Stimulated activated CD4-positive, alpha-beta T cell treated with anti-CD3 and anti-CD28 coated beads, TNF-alpha, amount 100 ng/mL, for 24 hours (primary cell): ENCODE measurements around the gene USP3.
"Not testable (repeated sequence)": the region's sequence is repeated elsewhere in the genome, so short reads cannot be mapped to it uniquely, and the experiment has no call there.

Experiments used
- DNase-seq, 3 experiments: peaks; one replicate each; pipeline ENCODE4 v3.0.0-alpha.2; 2020; ENCODE audit warnings: low read depth in 3 of 3

Gene USP3

DNA sequence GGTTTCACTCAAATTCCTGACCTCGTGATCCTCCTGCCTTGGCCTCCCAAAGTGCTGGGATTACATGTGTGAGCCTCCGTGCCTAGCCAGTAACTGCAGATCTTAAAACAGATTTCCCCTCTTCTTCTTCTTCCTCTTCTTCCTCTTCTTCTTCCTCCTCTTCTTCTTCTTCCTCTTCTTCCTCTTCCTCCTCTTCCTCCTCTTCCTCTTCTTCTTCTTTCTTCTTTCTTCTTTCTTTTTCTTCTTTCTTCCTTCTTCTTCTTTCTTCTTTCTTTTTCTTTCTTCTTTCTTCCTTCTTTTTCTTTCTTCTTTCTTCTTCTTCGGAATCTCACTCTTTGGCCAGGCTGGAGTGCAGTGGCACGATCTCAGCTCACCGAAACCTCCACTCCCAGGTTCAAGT is 7.8 kb downstream of the USP3 start:
- DNase-seq, result no peak

GRCh38 chr15:63513271-63513670 is 8.9 kb downstream of the USP3 start:
- no peak for DNase-seq

DNA sequence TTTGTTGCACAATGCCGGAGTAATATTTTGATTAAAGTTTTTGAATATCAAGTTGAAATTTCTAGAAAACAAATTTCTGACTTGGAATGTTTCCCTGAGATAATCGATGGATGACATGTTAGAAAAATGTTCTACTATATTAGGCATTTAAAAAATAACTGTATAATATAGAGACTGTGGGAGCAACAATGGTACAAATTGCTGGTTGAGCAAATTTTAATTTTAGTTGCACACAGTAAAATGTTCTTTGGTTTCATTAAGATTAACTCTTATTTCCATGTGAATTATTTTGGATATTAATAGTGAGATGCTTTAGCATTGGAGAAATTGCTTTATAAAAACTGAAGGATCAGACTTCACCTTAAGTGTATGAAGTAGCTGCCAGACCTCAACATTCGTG is 9.3 kb downstream of the USP3 start:
- no peak for DNase-seq

DNA sequence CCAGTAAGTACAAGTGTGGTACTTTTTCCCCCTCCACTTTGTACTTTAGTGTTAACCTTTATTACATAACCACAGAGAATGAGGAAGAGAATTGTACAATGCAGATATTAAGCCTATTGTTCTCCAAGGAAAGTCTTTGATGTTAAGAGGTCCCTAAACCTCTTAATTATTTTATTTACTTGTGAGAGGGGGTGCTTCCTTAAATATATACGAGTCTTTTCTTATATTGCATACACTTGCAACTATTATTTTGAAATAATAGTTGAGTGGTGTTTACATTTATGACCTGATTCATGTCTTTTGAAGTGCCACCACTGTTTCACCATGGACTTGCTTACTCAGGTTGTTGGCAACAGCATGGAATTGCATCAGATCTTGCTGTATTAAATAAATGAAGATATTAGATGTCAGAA is 10.1 kb downstream of the USP3 start:
- no peak for DNase-seq

- DNase-seq, result no peak
Measured at GRCh38 chr15:63517202-63517601, 12.8 kb downstream of the USP3 start.

DNA sequence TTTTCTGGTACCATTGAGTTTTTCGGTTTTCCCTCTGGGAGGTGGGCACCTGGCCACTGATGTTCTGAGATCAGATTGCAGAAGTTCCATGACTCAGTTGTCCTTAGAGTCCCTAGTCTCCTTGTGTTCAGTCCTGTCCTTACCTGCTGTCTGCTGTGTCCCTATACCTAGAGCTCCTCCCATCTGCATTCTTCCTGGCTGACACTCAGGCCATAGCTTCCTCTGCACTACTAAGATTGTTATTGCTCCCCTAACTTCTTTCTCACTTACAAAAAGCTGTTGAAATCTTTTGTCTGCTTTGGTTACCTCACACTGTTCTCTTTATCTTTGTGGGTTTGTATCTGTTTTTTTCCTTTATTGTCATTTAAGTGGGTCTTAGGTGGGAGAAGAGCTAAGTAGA is 13.2 kb downstream of the USP3 start:
- no peak for DNase-seq

GRCh38 chr15:63519041-63519440 is 14.6 kb downstream of the USP3 start:
- no peak for DNase-seq

DNA sequence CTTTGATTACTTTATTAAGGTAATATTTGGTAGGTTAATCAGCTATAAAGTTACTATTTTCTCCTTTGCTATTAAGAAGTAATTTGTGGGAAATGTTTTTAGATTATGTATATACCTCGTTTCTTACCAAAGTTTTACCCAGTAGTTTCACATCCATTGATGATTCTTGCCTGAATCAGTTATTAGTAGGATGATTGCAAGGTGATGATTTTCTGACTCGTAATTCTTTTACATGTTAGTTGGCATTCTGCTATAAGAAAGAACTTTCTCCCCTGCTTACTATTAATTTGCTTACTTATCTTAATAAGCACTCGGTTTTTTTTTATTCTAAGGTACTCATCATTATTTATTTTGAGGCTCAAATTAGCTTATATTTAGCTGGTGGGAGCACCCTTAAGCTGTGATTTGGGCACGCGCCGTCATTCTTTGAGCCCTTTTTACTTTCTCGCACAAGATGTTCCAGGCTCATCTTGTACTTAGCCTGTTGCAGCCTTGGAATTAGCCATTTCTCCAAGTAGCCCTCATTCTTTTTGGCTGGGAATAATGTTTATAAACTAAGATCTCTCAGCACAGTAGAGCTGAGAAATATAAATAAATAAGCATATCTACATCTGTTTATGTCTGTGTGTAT is 15.3 kb downstream of the USP3 start:
- DNase-seq, result no peak

- DNase-seq, result not testable (repeated sequence)
Measured at GRCh38 chr15:63520462-63520861, 16.1 kb downstream of the USP3 start.

DNA sequence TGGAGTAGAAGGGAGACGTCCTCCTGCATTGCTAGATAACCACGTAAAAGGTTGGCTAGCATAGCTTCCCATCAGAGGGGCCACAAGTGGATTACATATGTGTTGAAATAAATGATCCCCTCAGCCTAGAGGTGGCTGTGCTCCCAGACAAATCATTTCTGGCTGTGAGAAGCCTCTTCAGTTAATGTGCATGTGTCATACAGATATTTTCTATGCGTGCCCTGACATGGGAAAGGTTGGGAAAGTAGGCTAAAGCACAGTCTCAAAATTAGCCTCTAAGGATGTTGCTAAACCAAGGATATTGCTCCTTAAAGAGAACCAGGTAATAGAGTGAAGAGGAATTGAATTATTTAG is 17.8 kb downstream of the USP3 start:
- no peak for DNase-seq

GRCh38 chr15:63523306-63523990 is 19.1 kb downstream of the USP3 start:
- DNase-seq, result no peak

DNA sequence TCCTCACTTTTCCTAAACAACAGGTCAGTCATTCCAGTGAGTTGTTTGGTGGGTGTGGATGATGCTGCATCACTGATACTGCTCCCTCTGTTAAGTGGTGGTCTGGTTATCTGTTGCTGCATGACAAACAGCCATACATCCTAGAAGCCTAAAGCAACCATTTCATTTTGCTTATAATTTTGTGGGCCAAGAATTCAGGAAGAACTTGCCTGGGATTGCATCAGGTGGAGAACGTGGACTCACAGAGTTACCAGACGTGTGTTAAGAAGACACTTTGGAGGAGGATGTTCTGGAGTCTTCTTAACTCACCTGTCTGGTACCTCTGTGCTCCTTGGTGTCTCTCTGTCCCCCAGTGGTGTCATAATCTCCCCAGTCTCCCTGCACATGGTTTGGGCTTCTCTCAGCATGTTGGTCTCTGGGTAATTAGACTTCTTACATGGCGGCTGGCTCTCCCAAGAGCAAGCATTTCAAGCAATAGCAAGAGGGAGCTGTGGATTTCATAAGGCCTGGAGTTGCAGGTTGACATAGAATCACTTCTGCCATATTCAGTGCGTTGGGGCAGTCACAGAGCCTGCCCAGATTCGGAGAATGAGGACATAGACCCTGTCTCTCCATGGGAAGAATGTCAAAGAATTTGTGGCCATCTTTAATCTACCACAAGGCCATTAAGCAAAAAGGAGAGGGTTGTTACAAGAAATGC is 20.1 kb downstream of the USP3 start:
- DNase-seq, result no peak

DNA sequence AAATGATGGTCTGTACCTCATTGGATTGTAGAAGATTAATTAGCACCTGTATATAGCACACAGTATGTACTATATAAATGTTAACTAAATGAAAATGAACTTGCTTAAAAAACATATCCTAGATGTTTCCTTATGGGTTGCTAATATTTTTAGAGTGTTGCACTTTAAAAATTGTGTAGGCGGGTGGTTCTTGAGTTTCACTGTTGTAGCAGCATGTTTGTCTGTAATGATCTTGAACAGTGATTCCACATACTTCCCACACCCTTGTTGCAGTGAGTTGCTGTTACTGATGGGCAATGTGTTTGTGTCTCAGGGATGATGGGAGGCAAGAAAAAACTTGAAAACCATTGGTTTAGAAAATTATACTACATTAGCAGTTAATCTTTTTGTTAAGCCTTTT is 22.0 kb downstream of the USP3 start:
- DNase-seq, result no peak

DNA sequence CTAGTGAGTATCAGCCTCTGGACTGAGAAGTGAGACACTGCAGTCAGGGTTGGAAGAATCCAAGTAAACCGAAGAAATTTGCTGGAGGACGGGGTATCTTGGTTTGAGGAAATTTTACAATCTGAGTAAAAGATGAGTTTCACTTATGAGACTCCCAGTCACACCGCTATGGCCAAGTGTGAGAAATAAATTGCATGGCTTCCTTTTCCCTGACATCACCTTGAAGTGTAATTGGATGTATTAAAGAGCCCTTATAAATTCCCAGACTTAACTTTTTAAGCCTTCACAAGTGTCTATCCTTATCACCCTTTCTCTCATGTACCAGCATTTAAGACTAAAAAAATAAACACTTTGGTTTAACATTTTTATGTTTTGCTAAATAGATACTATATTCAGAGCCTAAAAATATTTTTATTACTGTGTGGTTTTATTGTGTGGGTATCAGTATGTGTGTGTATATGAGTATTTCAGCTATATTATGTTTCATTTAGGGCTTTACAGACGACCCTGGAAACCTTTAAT is 23.8 kb downstream of the USP3 start:
- DNase-seq, result no peak

DNA sequence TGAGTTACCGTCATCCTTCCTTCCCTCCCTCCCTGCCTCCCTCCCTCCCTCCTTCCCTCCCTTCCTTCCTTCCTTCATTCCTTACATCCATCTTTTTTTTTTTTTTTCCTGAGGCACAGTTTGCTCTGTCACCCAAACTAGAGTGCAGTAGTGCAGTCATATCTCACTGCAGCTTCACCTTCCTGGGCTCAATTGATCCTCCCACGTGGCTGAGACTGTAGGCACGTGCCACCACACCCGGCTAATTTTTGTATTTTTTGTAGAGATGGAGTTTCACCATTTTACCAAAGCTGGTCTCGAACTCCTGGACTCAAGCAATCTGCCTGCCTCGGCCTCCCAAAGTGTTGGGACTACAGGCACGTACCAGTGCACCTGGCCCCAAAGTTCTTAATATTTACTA is 25.8 kb downstream of the USP3 start:
- DNase-seq, result no peak

DNA sequence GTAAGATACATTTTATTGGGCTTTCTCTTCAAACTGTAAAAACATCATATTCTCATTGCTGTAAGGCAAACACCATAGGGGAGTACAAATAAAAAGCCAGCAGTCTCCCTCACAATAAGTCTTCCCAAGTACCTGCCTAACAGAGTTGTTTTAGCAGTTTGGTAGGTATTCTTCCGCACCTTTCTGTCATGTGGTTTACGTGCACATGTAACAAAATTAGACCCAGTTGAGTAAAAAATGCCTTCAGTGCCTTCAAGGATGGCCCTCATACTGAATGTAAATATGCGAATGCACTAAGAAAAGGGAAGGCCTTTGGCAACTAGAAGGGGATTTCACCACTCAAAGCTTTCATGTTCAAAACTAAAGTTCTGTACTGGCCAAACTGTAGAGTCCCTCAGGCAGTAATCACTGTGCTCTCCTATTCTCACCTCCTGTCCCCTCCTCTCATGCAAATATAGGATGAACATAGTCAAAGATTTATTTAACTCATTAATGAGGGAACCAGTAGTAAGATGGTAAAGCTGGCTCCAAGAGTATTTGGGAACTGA is 26.4 kb downstream of the USP3 start:
- DNase-seq, result no peak

DNA sequence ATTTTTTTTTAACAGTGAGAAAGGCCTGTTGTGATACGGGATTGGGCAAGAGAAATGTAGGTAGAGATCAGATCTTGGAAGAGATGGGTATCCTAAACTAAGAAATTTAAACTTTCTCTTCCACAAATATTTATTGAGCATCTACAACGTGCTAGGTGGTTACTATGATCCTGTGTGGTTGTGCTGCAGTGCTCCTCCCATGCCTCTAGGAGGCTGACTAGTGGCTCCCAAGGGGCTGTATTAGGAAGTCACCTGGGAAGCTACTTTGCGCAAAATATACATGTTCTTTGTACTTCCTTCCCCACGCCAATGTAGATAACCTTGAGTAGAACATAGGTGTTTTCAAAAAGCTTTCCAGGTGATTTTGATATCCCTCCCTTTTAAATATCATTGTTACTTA is 27.2 kb downstream of the USP3 start:
- no peak for DNase-seq

DNA sequence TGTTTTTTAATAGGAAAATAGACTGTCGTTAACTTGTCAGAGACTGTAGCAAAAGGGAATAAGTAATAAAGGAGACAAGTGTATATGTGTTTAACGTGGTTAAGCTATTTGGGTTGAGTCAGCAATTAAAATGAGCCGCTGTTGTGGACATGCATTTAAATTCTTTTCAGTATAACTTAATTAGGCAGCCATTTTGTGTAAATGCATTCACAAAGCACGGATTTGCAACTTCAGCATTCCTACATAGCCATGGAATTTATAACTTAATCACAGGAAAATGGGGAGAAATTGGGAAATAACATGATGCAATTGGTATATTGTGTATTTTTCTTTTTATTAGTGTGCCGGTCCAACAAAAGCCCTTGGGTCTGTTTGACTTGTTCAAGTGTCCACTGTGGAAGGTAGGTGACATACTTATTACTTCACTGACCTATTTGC is 27.9 kb downstream of the USP3 start:
- no peak for DNase-seq

GRCh38 chr15:63534888-63535287 is 30.5 kb downstream of the USP3 start:
- DNase-seq, result not testable (repeated sequence)

DNA sequence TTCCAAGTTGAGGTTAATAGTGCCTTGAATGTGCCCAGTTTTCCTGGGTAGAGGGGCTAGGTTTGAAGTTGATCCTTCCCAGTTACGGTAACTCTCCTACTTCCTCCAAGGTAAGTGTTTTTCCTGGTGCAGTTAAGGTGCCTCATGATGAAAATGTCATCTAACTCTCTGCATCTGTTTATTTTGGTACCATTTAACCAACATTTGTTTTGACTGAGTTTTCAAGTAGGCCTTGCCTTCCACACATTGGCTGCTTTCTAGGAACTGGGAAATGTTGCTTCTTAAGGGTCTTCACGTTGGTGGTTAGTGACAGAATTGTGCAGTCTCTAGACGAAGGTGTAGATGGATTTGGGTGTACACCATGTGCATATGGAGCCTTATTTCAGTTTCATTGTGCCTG is 31.3 kb downstream of the USP3 start:
- no peak for DNase-seq

- no peak for DNase-seq
Measured at GRCh38 chr15:63538876-63539275, 34.5 kb downstream of the USP3 start.

DNA sequence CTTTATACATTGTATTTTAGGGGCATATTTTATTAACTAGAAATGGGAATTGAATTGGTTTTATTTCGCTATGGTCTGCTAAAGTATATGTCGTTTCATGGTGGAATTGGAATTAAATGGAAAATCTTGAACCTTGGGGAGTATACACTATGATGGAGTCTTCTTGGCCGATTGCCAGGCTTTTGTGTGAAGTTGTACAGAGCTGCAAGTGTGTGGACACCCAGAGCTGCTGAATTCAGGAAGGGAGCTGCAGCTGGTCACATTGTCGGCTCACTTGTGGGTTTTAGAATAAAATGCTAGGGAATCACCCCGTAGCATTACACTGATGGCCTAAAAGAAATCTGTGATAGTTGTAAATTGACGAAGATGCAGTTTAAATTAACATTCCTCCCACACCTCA is 35.1 kb downstream of the USP3 start:
- DNase-seq, result no peak

DNA sequence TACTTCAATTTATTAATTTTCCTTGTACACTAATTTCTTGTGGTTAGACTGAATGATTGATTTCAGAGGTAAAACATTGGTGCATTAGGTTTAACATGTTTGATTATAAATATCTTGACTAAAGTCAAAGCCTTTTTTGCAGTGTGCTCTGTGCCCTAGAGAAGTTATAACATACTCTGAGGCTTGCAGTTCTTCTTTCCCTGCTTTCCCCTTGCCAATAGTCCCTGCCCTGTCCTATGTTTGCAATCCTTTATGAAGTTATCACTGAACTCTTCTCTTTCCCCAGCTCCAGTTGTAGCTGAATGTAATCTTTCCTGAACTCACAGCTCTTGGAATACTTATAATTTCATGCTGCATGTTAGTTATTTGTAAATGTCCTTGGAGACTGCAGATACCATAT is 35.6 kb downstream of the USP3 start:
- no peak for DNase-seq
